HepG2 (cell line): ENCODE results near the gene PIP5K1C. TPM values are rescaled to one million over a fixed set of nuclear protein-coding genes. Genes with fewer than 3 reads are reported as not detected.

Experiments
- ATAC-seq: fragments of 200-7000 bp; cut with Tn5 transposase; 3 replicates; pipeline ENCODE4 v1.9.1; 2020; ENCODE audit warnings: mild to moderate bottlenecking, moderate library complexity
- BruUV-seq: library from RNA; stranded (reverse); fragments of 400-500 nt; replicated peaks from 2 replicates; lab custom pipeline; 2021; lab: Mats Ljungman, UMichigan
- CTCF ChIA-PET: fragments of 300-600 bp; formaldehyde crosslinking; extraction: SDS; loops from one replicate; lab custom pipeline; 2021; ENCODE audit warnings: low total read pairs, inconsistent platforms, low intra/inter-chr PET ratio; lab: Yijun Ruan, JAX
- POLR2A ChIA-PET: fragments of 350-600 bp; sonication (Branson Sonifier 250); formaldehyde crosslinking; loops from one replicate; lab custom pipeline; 2020; ENCODE audit warnings: antibody characterized with exemption, inconsistent platforms; lab: Yijun Ruan, JAX
- DNase-seq: peaks from one replicate; pipeline ENCODE4 v3.0.0-alpha.2; 2015; ENCODE audit warnings: low spot score
- FAIRE-seq: peaks from 3 replicates; lab custom pipeline; 2011; peaks lifted over from hg19 to GRCh38; lab: Jason Lieb, UNC
- H2AFZ ChIP-seq: one replicate; pipeline ENCODE4 v1.6.1; 2011; ENCODE audit warnings: low read length, inconsistent platforms
- H3K27ac ChIP-seq: fragments of 300-600 bp; 3 replicates; pipeline ENCODE4 v1.8.0; 2011; ENCODE audit warnings: mixed run types, mild to moderate bottlenecking, mixed read lengths, low read length, inconsistent platforms; ENCODE audit not compliant: insufficient read depth; ENCODE audit errors: extremely low read length
- H3K27me3 ChIP-seq, 2 experiments: fragments of 200-600 bp in 1 of 2; 2 replicates in 1 of 2; 3 replicates in 1 of 2; pipeline versions ENCODE4 v1.6.0 to v1.8.0; 2011; ENCODE audit warnings: low read length in 2 of 2, mild to moderate bottlenecking in 2 of 2, moderate library complexity in 2 of 2, inconsistent platforms in 1 of 2; ENCODE audit not compliant: insufficient read depth in 2 of 2, control insufficient read depth in 1 of 2
- H3K36me3 ChIP-seq, 2 experiments: fragments of 200-600 bp in 1 of 2; replicated peaks in 1 of 2; 2 replicates in 1 of 2; 3 replicates in 1 of 2; pipeline versions ENCODE4 v1.5.1 to v1.8.0; 2011; ENCODE audit warnings: low read length in 2 of 2, inconsistent platforms in 1 of 2; ENCODE audit not compliant: insufficient read depth in 2 of 2, control insufficient read depth in 1 of 2
- H3K4me1 ChIP-seq: 2 replicates; pipeline ENCODE4 v1.5.1; 2012; ENCODE audit warnings: low read length, inconsistent platforms; ENCODE audit not compliant: insufficient read depth
- H3K4me2 ChIP-seq: 2 replicates; pipeline ENCODE4 v1.6.0; 2011; ENCODE audit warnings: low read depth, low read length, inconsistent platforms
- H3K4me3 ChIP-seq, 3 experiments: fragments of 200-600 bp in 1 of 3; sonication (generic), shearing (Covaris generic) in 1 of 3; replicated peaks in 1 of 3; 2 replicates each; pipeline ENCODE4 v1.5.1; 2011 to 2016; ENCODE audit warnings: low read length in 3 of 3, inconsistent platforms in 2 of 3, low read depth in 2 of 3, mild to moderate bottlenecking in 2 of 3, control low read depth in 1 of 3, mixed read lengths in 1 of 3; ENCODE audit not compliant: insufficient read depth in 1 of 3
- H3K79me2 ChIP-seq: one replicate; pipeline ENCODE4 v1.6.1; 2011; ENCODE audit warnings: low read length, inconsistent platforms; ENCODE audit not compliant: insufficient read depth
- H3K9ac ChIP-seq: 2 replicates; pipeline ENCODE4 v1.6.0; 2011; ENCODE audit warnings: mild to moderate bottlenecking, low read depth, low read length, inconsistent platforms; ENCODE audit not compliant: insufficient read depth
- H3K9me3 ChIP-seq: 2 replicates; pipeline ENCODE4 v1.5.1; 2012; ENCODE audit warnings: mild to moderate bottlenecking, low read length
- H4K20me1 ChIP-seq: 2 replicates; pipeline ENCODE4 v1.6.0; 2011; ENCODE audit warnings: inconsistent platforms, mild to moderate bottlenecking, low read length, moderate library complexity; ENCODE audit not compliant: insufficient read depth
- POLR2AphosphoS2 ChIP-seq: IDR thresholded peaks from 2 replicates; pipeline ENCODE4 v1.6.1; 2011; ENCODE audit warnings: low read depth, low read length, improper control_type of control experiment
- SMYD3 ChIP-seq: sonication (generic); formaldehyde crosslinking; IDR thresholded peaks from 2 replicates; pipeline ENCODE4 v1.8.1; 2023; ENCODE audit warnings: mild to moderate bottlenecking, missing genetic modification reagents
- SRSF4 ChIP-seq: fragments of 200-400 bp; formaldehyde crosslinking; IDR thresholded peaks from one replicate; pipeline ENCODE4 v1.6.1; 2018; ENCODE audit warnings: mild to moderate bottlenecking, low read depth, low read length, moderate library complexity; ENCODE audit not compliant: poor library complexity, severe bottlenecking
- ZBTB7A ChIP-seq: sonication (generic); formaldehyde crosslinking; IDR thresholded peaks from 2 replicates; pipeline ENCODE4 v1.8.0; 2022; ENCODE audit warnings: mild to moderate bottlenecking, missing genetic modification reagents
- ZNF17 ChIP-seq: sonication (generic); formaldehyde crosslinking; IDR thresholded peaks from 2 replicates; pipeline ENCODE4 v1.5.0; 2020; ENCODE audit warnings: mild to moderate bottlenecking, missing genetic modification reagents
- ZNF614 ChIP-seq: IDR thresholded peaks from 2 replicates; pipeline ENCODE4 v1.6.1; 2018; ENCODE audit warnings: missing biosample characterization, missing genetic modification reagents, inconsistent platforms, borderline replicate concordance
- ZNF768 ChIP-seq: sonication (generic); formaldehyde crosslinking; IDR thresholded peaks from 2 replicates; pipeline ENCODE4 v1.4.0; 2020; ENCODE audit warnings: missing genetic modification reagents
- WGBS: methylation state at CpG from one replicate; pipeline ENCODE4 v1.1.6; 2017; ENCODE audit warnings: low lambda C conversion rate; 5-methylcytosine and 5-hydroxymethylcytosine counted together
- in situ Hi-C: cut with HindIII; loops from 2 replicates; pipeline ENCODE4 v1.10.0; 2017; ENCODE audit warnings: low pct_unique_long_range_greater_than_20kb; ENCODE audit not compliant: extremely low pct_ligation_motif_present
- intact Hi-C: fragments of 100-400 bp; cut with micrococcal nuclease; formaldehyde crosslinking; loops from one replicate; pipeline ENCODE4 v1.10.0; 2022; ENCODE audit not compliant: unreplicated experiment
- polyA plus RNA-seq, 8 experiments: library from polyadenylated mRNA; depleted of rRNA in 3 of 8; stranded (reverse) in 7 of 8; unstranded in 1 of 8; fragments of >200 nt; fragmentation: Illumina TruSeq in 4 of 8; extraction: Trizol in 4 of 8; gene quantifications; 2 replicates each; pipeline versions ENCODE4 v1.2.1 to v1.2.3, GENCODE V29; 2011 to 2016; ENCODE audit warnings: low read depth in 4 of 8, missing spikeins in 1 of 8, mixed read lengths in 1 of 8; ENCODE audit not compliant: insufficient read depth in 1 of 8
- total RNA-seq, 5 experiments: library from RNA; depleted of rRNA; stranded (reverse); fragments of >200 nt; fragmentation: Illumina TruSeq; extraction: Trizol; gene quantifications; 2 replicates each; pipeline ENCODE4 v1.2.3, GENCODE V29; 2016; ENCODE audit warnings: low read depth in 1 of 5
- TF ChIP-seq, protein P1 (sequence below): sonication (generic); formaldehyde crosslinking; IDR thresholded peaks from 2 replicates; pipeline ENCODE4 v1.5.0; 2020; ENCODE audit warnings: mild to moderate bottlenecking, missing genetic modification reagents

Gene PIP5K1C
- total and polyA plus RNA-seq, 2 of the 13 experiments (the other 11 are each of a cell fraction or from before 2014, with no cell fraction given): 3.6 to 4.3 TPM

DNA sequence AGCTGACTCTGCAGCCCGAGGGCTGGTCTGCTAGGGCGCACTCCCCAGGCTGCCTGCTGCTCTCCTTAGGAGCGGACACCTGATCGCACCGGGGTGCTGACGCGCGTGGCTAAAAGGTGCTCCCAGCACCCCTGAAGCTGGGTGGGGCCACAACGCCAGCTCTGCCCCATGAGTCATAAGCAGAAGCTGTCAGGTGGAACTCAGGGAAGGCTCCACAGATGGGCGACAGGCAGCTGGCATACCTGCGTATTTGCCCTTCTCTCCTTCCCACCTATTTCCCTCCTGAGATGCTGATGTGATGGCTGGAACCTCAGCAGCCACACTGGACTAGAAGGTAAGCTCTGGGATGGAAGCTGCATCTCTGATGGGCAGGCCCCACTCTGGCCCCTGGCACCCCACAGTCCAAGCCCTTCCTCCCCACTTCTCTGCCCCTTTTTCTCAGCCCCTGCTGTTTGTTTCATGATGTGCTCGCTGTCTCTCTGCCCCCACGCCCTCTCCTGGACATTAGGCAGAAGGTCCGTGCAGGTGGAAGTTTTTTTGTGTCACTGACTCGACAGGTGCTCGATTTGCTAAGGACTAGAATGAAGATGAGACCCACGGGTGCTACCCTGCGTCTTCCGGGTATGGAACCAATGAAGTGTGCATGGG lies 43.4 kb downstream of the PIP5K1C start (continued):
- TF ChIP-seq ZNF17 (CRISPR knock-in tag): no peak
- no peak for TF ChIP-seq POLR2AphosphoS2
- no peak for TF ChIP-seq ZNF614 (CRISPR knock-in tag)
- TF ChIP-seq ZBTB7A: no peak
- TF ChIP-seq, protein P1, sequence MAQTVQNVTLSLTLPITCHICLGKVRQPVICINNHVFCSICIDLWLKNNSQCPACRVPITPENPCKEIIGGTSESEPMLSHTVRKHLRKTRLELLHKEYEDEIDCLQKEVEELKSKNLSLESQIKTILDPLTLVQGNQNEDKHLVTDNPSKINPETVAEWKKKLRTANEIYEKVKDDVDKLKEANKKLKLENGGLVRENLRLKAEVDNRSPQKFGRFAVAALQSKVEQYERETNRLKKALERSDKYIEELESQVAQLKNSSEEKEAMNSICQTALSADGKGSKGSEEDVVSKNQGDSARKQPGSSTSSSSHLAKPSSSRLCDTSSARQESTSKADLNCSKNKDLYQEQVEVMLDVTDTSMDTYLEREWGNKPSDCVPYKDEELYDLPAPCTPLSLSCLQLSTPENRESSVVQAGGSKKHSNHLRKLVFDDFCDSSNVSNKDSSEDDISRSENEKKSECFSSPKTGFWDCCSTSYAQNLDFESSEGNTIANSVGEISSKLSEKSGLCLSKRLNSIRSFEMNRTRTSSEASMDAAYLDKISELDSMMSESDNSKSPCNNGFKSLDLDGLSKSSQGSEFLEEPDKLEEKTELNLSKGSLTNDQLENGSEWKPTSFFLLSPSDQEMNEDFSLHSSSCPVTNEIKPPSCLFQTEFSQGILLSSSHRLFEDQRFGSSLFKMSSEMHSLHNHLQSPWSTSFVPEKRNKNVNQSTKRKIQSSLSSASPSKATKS (CRISPR knock-in tag): no peak

- no peak for TF ChIP-seq SMYD3 (CRISPR knock-in tag)
- no peak for TF ChIP-seq SRSF4
- TF ChIP-seq ZNF768: peak; percentile 76; the same call in 1 of the 2 replicates
- no peak for FAIRE-seq
Observed at GRCh38 chr19:3656073-3656746, 44.1 kb downstream of the PIP5K1C start.

More at GRCh38 chr19:3656073-3656746, 44.1 kb downstream of the PIP5K1C start:
- ChIA-PET POLR2A (no interaction called here), CTCF (no interaction called here)
- no peaks in the 10 kb centered on the region for H3K27me3 ChIP-seq
- peaks cover 1 to 13% of the 10 kb centered on the region in 2 experiments; a peak in 4 of 5 replicates for H3K36me3 ChIP-seq
- DNase-seq (no peak), ATAC-seq (no peak)
- no peaks in the 10 kb centered on the region for H4K20me1 ChIP-seq
- no peak overlapping the region for H3K27ac ChIP-seq
- no peak overlapping the region for H3K4me2 ChIP-seq
- H3K9ac ChIP-seq: no peak overlapping the region
- no peak overlapping the region for H3K4me3 ChIP-seq
- H3K79me2 ChIP-seq: no peaks in the 10 kb centered on the region
- no TSS peak for BruUV-seq
- WGBS: 96% methylated on average over 14 of the region's 36 CpGs
- in situ Hi-C loops: no loop called here
- H3K4me1 ChIP-seq: no peaks in the 10 kb centered on the region
- no peak overlapping the region for H2AFZ ChIP-seq
- no peaks in the 10 kb centered on the region for H3K9me3 ChIP-seq
- intact Hi-C loops: no loop called here
